ENCODE measurements around the gene LCLAT1.
"Not testable (repeated sequence)": the region's sequence is repeated elsewhere in the genome, so short reads cannot be mapped to it uniquely, and the experiment has no call there.

The LCLAT1 gene

GRCh38 chr2:30639836-30640235 lies 192.8 kb downstream of the LCLAT1 start:
- H3K4me3 ChIP-seq (ENCODE audit: low read depth, low read length) = no peak overlapping the region
- H3K27ac ChIP-seq (ENCODE audit: extremely low read depth, low read depth, low read length) = no peak overlapping the region
- no peaks in the 10 kb centered on the region for H3K9me3 ChIP-seq (ENCODE audit: control insufficient read depth, insufficient read depth, low read depth, low read length)
- H3K4me1 ChIP-seq (ENCODE audit: control insufficient read depth, insufficient read depth, low read length) = no peaks in the 10 kb centered on the region
- POLR2A ChIA-PET = no interaction called here
- TF ChIP-seq ZNF426 (tag by site-specific recombination; IDR thresholded peaks at IDR 0.05) (no peak), ZNF362 (tag by site-specific recombination; IDR thresholded peaks at IDR 0.05) (no peak), ZNF24 (tag by site-specific recombination; IDR thresholded peaks at IDR 0.05) (no peak), OSR2 (tag by site-specific recombination; IDR thresholded peaks at IDR 0.05) (no peak), ZNF350 (tag by site-specific recombination; IDR thresholded peaks at IDR 0.05) (no peak), ZBTB21 (tag by site-specific recombination; IDR thresholded peaks at IDR 0.05) (no peak), ZNF16 (tag by site-specific recombination; IDR thresholded peaks at IDR 0.05; ENCODE audit: low read depth) (no peak), RBAK (tag by site-specific recombination; IDR thresholded peaks at IDR 0.05) (no peak), ZBTB11 (tag by site-specific recombination; conservative IDR thresholded peaks at IDR 0.05; ENCODE audit: low read depth) (no peak), ZNF335 (tag by site-specific recombination; conservative IDR thresholded peaks at IDR 0.05) (no peak), ZNF169 (tag by site-specific recombination; IDR thresholded peaks at IDR 0.05) (no peak), ZNF560 (tag by site-specific recombination; IDR thresholded peaks at IDR 0.05; ENCODE audit: borderline replicate concordance) (no peak)
- H3K36me3 ChIP-seq (ENCODE audit: control insufficient read depth in 2 of 2, insufficient read depth in 1 of 2, low read length in 2 of 2) = peaks cover 5 to 11% of the 10 kb centered on the region in 2 experiments; a peak in 2 of 3 replicates
- CTCF ChIA-PET = interaction anchor here (0.7 kb wide), 1 partner anchor 26 kb away, joined by 3 read pairs; no protein-coding TSS in a partner anchor

GRCh38 chr2:30641765-30642345 lies 194.8 kb downstream of the LCLAT1 start:
- no peak overlapping the region for H3K4me3 ChIP-seq (ENCODE audit: low read depth, low read length)
- H3K36me3 ChIP-seq (ENCODE audit: control insufficient read depth in 2 of 2, insufficient read depth in 1 of 2, low read length in 2 of 2) = peaks cover 5 to 11% of the 10 kb centered on the region in 2 experiments; a peak in 2 of 3 replicates
- no peak overlapping the region for H3K27ac ChIP-seq (ENCODE audit: extremely low read depth, low read depth, low read length)
- CTCF ChIA-PET = interaction anchor here (0.6 to 0.8 kb wide), 2 partner anchors 219 to 477 kb away, joined by 3 to 4 read pairs; no protein-coding TSS in a partner anchor
- no peaks in the 10 kb centered on the region for H3K4me1 ChIP-seq (ENCODE audit: control insufficient read depth, insufficient read depth, low read length)
- TF ChIP-seq SP7 (tag by site-specific recombination; IDR thresholded peaks at IDR 0.05) (peak; percentile 40; the same call in 1 of the 2 replicates), ZBTB44 (tag by site-specific recombination; IDR thresholded peaks at IDR 0.05) (no peak), ZNF433 (tag by site-specific recombination; IDR thresholded peaks at IDR 0.05; ENCODE audit: low read depth) (no peak)
- POLR2A ChIA-PET = no interaction called here
- H3K9me3 ChIP-seq (ENCODE audit: control insufficient read depth, insufficient read depth, low read depth, low read length) = no peaks in the 10 kb centered on the region

- peaks cover 5 to 11% of the 10 kb centered on the region in 2 experiments; a peak in 2 of 3 replicates for H3K36me3 ChIP-seq (ENCODE audit: control insufficient read depth in 2 of 2, insufficient read depth in 1 of 2, low read length in 2 of 2)
- POLR2A ChIA-PET, CTCF ChIA-PET: not testable (repeated sequence)
These were observed 196.0 kb downstream of the LCLAT1 start for GRCh38 chr2:30643013-30643412.

More at GRCh38 chr2:30643013-30643412, 196.0 kb downstream of the LCLAT1 start:
- not testable (repeated sequence) for H3K9me3 ChIP-seq (ENCODE audit: control insufficient read depth, insufficient read depth, low read depth, low read length); H3K4me3 ChIP-seq (ENCODE audit: low read depth, low read length); H3K4me1 ChIP-seq (ENCODE audit: control insufficient read depth, insufficient read depth, low read length); H3K27ac ChIP-seq (ENCODE audit: extremely low read depth, low read depth, low read length)

Measured in HEK293 (cell line).